GM21423 (cell line): Measurements from ENCODE around the gene MIAT.
A peak's percentile ranks its signal among the peaks of the same experiment; 100 is the strongest.
"Not testable (repeated sequence)": the region's sequence is repeated elsewhere in the genome, so short reads cannot be mapped to it uniquely, and the experiment has no call there.

Experiments
- ATAC-seq: cut with Tn5 transposase; IDR thresholded peaks from one replicate; pipeline ENCODE4 v1.9.1; 2021; ENCODE audit warnings: mild to moderate bottlenecking, moderate library complexity; ENCODE audit not compliant: unreplicated experiment

Gene MIAT

DNA sequence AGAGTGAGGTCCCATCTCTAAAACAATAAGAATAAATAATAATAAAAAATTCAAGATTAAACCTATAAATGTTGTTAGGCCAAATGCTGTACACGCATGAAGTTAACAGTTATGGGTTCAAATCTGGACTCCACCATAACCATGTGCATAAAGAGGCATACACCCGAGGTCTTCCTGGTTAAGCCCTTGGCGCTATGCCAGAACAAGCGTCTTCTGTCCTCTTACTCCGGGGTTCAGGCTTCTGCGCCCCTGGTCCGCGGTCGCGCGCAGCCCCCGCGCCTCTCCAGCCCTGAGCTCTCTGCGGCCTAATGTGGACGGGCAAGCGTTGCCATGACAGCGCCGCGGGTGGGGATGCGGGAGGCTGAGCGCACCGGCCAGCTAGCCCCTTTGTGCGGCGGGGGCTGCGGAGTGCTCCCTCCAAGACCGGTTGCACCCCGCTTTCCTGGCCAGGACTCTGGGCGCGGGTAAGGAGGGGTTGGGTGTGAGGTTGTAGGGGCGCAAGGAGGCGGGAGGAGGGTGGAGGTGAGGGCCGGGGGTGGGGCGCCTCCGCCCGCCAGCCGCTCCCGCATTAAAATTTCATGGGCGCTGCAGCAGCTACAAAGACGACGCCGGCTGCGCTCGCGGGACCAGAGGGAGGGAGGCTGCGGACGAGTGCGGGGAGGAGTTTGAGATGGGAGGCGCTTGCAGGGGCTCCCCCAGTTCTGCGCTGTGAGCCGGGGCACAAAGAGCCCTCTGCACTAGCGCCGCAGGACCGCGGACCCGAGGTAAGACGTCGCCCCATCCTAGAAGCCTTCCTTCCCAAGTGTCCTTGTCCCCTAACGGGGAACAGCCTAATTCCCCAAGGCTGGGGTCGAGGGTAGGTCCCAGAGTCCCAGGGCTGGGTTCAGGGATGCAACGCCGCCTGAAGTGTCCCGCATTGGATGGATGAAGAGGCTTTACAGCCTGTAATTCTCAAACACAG is at the start of gene MIAT:
Gene MIAT, plus strand, starts transcription at position 698 of the 961 bp plus-strand sequence.
- no peak for ATAC-seq

DNA sequence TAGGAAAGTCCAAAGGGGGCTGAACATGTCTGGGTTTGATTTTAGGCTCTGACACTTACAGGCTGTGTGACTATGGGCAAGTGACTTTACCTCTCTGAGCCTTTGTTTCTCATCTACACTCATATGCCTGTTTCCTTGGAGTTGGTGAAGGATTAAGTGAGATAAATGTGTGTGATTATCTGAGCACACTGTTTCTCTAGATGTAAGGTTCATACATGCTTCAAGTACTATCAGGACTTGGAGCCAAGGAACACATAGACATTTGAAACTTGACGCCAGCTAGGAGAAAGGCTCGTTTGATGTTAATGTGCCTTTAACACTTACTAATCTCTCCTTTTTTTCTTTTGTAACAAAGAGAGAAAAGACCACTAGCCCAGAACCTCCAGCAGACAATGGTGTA is 49.3 kb upstream of the MIAT start:
- no peak for ATAC-seq

DNA sequence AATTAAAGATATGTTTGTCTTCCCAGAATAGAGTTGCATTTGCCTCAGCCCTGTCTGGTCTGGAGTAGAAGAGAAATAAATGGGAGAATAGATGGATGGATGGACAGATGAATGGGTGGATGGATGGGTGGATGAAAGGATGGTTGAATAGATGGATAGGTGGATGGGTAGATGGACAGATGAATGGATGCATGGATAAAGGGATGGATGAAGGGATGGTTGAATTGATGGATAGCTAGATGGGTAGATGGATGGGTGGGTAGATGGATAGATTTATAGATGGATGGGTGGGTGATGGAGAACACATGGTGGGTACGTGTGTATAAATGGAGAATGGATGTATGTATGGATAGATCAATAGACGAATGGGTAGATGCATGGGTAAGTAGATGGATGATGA is 48.1 kb upstream of the MIAT start:
- no peak for ATAC-seq

GRCh38 chr22:26610072-26610958 is 47.1 kb upstream of the MIAT start:
- ATAC-seq, result peak; percentile 72

DNA sequence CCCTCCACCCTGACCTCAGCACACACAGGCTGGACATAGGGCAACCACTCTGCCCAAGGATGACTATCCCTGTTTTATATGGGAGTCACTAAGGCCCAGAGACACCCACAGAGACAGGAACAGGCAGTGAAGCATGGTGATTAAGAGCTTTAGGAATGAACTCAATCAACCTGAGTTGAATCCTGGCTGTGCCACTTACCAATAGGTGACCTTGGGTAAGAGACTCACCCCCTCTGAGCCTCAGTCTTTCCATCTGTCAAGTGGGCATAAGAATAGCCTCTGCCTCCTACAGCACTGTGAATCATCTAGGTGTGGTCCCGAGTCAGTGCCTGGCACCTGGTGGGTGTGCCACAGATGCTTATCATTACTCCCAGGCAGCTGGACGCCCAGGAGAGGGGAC is 46.4 kb upstream of the MIAT start:
- no peak for ATAC-seq

DNA sequence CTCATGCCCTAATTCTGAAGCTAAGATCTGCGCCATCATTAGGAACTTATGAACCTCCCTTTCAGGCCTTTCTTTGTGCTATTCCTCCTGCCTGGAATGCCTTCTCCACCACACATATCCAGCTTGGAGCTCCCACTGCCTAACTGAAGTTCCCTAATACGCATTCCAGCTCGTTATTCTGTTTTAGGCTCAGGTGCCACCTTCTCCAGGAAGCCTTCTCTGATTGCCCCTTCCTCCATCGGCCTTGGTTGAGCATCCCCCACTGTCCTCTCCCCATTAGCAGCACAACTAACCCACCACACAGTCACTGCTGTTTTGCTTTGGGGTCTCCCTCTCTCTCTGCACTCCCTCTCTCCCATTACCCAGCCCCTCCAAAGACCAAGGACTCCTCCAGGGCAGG is 44.7 kb upstream of the MIAT start:
- ATAC-seq, result no peak

GRCh38 chr22:26613753-26614152 is 43.6 kb upstream of the MIAT start:
- not testable (repeated sequence) for ATAC-seq

- no peak for ATAC-seq
These were observed 43.1 kb upstream of the MIAT start for GRCh38 chr22:26614322-26614721.

DNA sequence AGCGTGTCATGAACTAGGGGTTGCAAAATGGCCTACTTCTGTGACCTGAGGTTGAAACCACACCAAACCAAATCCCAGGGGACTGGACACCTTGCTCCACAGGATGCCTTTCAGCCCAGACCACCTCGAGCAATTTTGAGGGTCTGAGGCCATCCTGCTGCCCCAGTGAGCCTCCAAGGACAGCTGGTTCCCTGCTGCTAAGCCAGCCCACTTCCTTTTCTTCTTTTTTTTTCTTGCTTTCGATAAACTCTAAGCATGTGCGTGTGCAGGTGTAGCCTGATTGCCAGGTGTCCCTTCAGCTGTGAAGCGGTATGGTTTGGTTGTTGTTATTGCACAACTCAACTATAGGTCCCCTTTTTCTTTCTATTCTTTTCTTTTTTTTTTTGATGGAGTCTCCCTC is 42.2 kb upstream of the MIAT start:
- ATAC-seq, result peak; percentile 45

DNA sequence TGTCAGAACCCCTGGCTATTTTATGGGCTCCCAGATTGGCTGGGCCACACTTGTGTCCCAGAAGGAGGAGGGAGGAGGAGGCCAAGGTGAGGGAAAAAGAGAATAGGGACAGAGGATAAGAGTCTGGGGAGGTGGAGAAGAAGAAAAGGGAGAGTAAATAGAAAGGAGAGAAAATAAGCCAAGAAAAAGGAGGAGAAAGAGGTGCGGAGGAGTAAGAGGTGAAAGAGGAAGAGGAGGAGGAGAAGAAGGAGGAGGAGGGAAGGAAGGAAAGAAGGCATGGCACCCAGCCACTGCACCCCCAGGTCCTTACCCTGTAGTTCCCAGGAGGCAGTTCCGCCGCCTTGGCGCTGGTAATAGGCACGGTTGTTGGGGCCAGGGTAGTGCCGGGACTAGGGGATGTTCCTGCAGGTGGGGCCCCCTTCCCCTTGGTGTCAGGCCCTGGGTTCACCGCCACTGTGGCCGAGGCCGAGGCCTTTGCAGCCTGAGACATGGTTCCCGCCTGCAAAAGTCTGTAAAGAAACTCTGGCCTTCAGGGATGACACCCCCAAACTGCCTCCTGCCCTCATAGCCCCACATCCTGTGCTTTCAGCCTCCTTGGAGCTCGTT is 41.5 kb upstream of the MIAT start:
- ATAC-seq, result no peak

GRCh38 chr22:26616650-26617049 is 40.7 kb upstream of the MIAT start:
- ATAC-seq, result no peak

- no peak for ATAC-seq
These were observed 39.9 kb upstream of the MIAT start, which contains the start of gene CRYBB1 for GRCh38 chr22:26617271-26618199. Gene CRYBB1, minus strand, starts transcription at chr22:26618027. Its CDS starts 1,708 bp downstream, at chr22:26616319.

DNA sequence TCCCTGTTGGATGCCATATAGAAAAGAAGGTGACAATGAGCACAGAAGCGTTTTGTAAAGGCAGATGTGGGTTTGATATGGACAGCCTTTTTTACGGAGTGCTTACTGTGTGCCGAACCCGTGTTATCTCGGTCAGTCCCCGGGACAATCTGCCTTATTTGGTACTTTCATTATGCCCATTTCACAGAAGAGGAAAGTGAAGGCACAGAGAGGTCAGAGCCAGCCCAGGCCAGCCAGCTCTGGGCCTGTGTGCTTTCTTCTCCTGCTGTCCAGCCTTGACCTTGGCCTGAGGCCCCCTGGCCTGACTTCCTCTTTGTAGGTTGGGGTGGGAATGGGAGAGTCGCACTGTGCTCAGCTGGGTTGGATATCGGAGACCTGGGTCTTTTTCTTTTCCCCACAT is 38.9 kb upstream of the MIAT start:
- no peak for ATAC-seq

GRCh38 chr22:26619510-26619909 is 37.9 kb upstream of the MIAT start:
- no peak for ATAC-seq

DNA sequence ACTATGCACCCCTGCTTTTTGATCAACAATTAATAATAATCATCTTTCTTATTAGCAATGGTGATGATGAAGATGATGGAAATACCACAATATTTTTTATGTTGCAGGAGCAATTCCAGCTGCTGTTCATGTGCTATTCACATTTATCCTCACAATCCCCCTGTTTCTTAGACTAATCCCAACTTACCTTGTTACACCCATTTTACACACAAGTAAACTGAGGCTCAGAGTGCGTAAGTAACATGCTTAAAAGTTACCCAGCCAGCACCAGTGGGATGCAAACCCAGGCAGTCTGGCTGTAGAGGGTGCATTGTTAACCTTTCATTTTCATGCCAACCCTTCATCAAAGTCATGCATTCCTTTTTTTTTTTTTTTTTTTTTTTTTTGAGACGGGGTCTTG is 37.2 kb upstream of the MIAT start:
- ATAC-seq, result no peak

DNA sequence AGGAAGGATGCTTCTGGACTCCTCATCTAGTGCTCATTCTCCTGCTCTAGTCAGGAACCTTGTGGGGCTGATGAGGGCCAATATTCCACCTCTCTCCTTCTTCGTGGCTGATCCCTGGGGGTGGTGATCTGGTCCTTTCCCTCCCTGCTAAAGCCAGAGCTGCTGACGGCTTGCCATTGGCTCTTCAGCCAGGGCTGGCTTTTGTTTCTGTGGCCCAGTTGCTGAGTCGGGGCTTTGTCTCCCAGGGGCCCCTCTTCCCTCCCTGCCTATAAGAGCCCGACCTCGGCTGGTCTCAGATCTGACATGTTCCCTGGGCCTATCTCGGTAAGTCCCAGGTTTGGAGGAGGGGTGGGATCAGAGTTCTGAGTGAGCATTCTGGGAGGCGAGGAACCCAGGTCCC is 35.7 kb upstream of the MIAT start, which contains the start of gene CRYBA4:
Gene CRYBA4, plus strand, starts transcription at position 301 of the 400 bp plus-strand sequence. CDS start 634 bp downstream, outside the sequence.
- no peak for ATAC-seq

- no peak for ATAC-seq
These were observed 33.4 kb upstream of the MIAT start for GRCh38 chr22:26623984-26624383.

DNA sequence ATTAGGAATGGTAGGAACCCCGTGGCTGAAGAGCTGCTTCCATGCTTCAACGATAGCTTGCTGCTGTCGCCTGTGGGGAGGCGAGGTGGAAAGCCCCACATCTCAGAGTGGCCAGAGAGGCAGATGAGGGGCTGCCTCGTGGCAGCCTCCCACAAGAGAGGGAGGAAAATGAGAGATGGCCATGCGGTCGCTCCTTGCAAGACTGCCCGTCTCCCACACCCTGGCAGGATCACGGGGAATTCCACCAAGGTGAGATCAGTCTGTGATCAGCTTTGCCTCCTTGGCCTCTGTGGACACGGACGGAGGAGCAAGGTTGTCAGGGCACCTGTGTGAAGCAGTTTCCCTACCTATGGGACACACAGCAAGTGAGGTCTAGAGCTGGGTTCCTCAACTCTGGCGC is 32.6 kb upstream of the MIAT start:
- no peak for ATAC-seq

DNA sequence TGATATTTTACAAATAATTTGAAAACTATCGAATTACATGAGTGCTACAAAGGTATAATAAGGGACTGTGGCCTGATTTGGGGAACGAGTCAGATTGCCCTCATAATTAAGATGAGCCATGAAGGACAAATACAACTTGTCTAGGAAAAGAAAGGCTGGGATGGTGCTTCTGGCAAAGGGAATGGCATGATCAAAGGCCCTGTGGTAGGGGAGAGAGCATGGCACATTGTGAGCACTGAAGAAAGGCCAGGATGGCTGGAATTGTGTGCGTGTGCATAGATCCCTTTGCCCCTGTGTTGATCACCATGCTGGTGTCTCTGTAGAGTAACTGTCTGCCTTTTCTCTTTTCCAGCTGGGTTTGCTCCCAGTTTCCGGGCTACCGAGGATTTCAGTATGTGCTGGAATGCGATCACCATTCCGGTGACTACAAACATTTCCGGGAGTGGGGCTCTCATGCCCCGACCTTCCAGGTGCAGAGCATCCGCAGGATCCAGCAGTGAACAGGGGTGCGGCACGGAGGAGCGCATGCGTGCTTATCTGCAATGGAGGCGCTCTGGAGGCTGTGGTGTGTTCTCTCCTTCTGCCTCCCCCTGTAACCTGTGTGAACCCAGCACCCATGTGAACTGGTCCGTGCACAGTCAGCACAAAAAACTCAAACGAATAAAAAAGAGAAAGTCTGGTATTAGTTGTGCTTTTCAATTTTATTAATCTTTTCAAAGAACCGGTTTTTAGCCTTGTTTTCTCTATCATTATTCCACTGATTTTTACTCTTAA is 27.2 kb upstream of the MIAT start:
- no peak for ATAC-seq
